ENCODE data around the gene ZFP30.

Gene ZFP30

DNA sequence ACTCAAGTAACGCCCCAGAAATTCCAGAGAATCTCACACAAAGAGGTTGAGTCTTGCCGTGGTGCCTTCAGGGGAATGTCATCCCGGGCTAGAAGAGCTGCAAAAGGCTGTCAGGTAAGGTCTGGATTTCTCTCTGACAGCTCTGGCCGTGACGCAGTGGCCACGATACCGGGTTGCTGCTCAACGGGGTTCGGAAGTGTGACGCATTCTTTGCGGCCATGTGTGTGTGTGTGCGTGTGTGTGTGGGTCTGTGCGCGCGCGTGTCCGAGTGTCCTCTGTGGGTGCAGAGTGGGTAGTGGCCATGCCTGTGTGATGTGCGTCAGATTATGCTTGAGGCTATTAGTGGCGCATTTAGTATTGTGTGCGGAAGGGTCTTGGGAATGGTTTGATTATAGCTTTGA lies 60.3 kb downstream of the ZFP30 start (continued):
- TF ChIP-seq, protein P1, sequence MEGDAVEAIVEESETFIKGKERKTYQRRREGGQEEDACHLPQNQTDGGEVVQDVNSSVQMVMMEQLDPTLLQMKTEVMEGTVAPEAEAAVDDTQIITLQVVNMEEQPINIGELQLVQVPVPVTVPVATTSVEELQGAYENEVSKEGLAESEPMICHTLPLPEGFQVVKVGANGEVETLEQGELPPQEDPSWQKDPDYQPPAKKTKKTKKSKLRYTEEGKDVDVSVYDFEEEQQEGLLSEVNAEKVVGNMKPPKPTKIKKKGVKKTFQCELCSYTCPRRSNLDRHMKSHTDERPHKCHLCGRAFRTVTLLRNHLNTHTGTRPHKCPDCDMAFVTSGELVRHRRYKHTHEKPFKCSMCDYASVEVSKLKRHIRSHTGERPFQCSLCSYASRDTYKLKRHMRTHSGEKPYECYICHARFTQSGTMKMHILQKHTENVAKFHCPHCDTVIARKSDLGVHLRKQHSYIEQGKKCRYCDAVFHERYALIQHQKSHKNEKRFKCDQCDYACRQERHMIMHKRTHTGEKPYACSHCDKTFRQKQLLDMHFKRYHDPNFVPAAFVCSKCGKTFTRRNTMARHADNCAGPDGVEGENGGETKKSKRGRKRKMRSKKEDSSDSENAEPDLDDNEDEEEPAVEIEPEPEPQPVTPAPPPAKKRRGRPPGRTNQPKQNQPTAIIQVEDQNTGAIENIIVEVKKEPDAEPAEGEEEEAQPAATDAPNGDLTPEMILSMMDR (tag by site-specific recombination; IDR thresholded peaks at IDR 0.05) = peak; percentile 35; the same call in 1 of the 2 replicates
- peak; percentile 63; the same call in 1 of the 2 replicates for TF ChIP-seq YY1 (tag by site-specific recombination; IDR thresholded peaks at IDR 0.05)
- TF ChIP-seq ZNF610 (tag by site-specific recombination; IDR thresholded peaks at IDR 0.05; ENCODE audit: borderline replicate concordance) = peak; percentile 69; the same call in 1 of the 2 replicates
- TF ChIP-seq ZNF776 (tag by site-specific recombination; IDR thresholded peaks at IDR 0.05; ENCODE audit: borderline replicate concordance) = no peak
- TF ChIP-seq, protein P2, sequence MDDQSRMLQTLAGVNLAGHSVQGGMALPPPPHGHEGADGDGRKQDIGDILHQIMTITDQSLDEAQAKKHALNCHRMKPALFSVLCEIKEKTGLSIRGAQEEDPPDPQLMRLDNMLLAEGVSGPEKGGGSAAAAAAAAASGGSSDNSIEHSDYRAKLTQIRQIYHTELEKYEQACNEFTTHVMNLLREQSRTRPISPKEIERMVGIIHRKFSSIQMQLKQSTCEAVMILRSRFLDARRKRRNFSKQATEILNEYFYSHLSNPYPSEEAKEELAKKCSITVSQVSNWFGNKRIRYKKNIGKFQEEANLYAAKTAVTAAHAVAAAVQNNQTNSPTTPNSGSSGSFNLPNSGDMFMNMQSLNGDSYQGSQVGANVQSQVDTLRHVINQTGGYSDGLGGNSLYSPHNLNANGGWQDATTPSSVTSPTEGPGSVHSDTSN (CRISPR knock-in tag; IDR thresholded peaks at IDR 0.05) = no peak
- peak; percentile 97 for TF ChIP-seq BCL11A (tag by site-specific recombination; IDR thresholded peaks at IDR 0.05; ENCODE audit: low read depth)
- no peak; the same call in 1 of the 2 replicates for TF ChIP-seq ZEB2 (tag by site-specific recombination; IDR thresholded peaks at IDR 0.05)
- no peak for TF ChIP-seq OSR2 (tag by site-specific recombination; IDR thresholded peaks at IDR 0.05)
- TF ChIP-seq, protein P3, sequence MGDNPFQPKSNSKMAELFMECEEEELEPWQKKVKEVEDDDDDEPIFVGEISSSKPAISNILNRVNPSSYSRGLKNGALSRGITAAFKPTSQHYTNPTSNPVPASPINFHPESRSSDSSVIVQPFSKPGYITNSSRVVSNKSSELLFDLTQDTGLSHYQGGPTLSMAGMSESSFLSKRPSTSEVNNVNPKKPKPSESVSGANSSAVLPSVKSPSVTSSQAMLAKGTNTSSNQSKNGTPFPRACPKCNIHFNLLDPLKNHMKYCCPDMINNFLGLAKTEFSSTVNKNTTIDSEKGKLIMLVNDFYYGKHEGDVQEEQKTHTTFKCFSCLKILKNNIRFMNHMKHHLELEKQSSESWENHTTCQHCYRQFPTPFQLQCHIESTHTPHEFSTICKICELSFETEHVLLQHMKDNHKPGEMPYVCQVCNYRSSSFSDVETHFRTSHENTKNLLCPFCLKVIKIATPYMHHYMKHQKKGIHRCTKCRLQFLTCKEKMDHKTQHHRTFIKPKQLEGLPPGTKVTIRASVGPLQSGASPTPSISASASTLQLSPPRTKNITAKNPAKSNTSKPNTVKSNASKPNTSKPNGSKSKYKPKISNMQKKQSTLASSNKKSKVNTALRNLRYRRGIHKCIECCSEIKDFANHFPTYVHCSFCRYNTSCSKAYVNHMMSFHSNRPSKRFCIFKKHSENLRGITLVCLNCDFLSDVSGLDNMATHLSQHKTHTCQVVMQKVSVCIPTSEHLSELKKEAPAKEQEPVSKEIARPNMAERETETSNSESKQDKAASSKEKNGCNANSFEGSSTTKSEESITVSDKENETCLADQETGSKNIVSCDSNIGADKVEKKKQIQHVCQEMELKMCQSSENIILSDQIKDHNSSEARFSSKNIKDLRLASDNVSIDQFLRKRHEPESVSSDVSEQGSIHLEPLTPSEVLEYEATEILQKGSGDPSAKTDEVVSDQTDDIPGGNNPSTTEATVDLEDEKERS (tag by site-specific recombination; IDR thresholded peaks at IDR 0.05) = peak; percentile 97
- no peak; the same call in 1 of the 2 replicates for TF ChIP-seq ZNF660 (tag by site-specific recombination; IDR thresholded peaks at IDR 0.05)
- TF ChIP-seq, protein P4, sequence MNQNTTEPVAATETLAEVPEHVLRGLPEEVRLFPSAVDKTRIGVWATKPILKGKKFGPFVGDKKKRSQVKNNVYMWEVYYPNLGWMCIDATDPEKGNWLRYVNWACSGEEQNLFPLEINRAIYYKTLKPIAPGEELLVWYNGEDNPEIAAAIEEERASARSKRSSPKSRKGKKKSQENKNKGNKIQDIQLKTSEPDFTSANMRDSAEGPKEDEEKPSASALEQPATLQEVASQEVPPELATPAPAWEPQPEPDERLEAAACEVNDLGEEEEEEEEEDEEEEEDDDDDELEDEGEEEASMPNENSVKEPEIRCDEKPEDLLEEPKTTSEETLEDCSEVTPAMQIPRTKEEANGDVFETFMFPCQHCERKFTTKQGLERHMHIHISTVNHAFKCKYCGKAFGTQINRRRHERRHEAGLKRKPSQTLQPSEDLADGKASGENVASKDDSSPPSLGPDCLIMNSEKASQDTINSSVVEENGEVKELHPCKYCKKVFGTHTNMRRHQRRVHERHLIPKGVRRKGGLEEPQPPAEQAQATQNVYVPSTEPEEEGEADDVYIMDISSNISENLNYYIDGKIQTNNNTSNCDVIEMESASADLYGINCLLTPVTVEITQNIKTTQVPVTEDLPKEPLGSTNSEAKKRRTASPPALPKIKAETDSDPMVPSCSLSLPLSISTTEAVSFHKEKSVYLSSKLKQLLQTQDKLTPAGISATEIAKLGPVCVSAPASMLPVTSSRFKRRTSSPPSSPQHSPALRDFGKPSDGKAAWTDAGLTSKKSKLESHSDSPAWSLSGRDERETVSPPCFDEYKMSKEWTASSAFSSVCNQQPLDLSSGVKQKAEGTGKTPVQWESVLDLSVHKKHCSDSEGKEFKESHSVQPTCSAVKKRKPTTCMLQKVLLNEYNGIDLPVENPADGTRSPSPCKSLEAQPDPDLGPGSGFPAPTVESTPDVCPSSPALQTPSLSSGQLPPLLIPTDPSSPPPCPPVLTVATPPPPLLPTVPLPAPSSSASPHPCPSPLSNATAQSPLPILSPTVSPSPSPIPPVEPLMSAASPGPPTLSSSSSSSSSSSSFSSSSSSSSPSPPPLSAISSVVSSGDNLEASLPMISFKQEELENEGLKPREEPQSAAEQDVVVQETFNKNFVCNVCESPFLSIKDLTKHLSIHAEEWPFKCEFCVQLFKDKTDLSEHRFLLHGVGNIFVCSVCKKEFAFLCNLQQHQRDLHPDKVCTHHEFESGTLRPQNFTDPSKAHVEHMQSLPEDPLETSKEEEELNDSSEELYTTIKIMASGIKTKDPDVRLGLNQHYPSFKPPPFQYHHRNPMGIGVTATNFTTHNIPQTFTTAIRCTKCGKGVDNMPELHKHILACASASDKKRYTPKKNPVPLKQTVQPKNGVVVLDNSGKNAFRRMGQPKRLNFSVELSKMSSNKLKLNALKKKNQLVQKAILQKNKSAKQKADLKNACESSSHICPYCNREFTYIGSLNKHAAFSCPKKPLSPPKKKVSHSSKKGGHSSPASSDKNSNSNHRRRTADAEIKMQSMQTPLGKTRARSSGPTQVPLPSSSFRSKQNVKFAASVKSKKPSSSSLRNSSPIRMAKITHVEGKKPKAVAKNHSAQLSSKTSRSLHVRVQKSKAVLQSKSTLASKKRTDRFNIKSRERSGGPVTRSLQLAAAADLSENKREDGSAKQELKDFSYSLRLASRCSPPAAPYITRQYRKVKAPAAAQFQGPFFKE (tag by site-specific recombination; IDR thresholded peaks at IDR 0.05; ENCODE audit: borderline replicate concordance) = 0 out of 2 replicates have a peak, but pooled peaks have one; percentile 76
- TF ChIP-seq, protein P5, sequence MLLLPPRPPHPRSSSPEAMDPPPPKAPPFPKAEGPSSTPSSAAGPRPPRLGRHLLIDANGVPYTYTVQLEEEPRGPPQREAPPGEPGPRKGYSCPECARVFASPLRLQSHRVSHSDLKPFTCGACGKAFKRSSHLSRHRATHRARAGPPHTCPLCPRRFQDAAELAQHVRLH (tag by site-specific recombination; IDR thresholded peaks at IDR 0.05) = peak; percentile 94
- TF ChIP-seq, protein P6, sequence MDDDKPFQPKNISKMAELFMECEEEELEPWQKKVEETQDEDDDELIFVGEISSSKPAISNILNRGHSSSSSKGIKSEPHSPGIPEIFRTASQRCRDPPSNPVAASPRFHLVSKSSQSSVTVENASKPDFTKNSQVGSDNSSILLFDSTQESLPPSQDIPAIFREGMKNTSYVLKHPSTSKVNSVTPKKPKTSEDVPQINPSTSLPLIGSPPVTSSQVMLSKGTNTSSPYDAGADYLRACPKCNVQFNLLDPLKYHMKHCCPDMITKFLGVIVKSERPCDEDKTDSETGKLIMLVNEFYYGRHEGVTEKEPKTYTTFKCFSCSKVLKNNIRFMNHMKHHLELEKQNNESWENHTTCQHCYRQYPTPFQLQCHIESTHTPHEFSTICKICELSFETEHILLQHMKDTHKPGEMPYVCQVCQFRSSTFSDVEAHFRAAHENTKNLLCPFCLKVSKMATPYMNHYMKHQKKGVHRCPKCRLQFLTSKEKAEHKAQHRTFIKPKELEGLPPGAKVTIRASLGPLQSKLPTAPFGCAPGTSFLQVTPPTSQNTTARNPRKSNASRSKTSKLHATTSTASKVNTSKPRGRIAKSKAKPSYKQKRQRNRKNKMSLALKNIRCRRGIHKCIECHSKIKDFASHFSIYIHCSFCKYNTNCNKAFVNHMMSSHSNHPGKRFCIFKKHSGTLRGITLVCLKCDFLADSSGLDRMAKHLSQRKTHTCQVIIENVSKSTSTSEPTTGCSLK (tag by site-specific recombination; IDR thresholded peaks at IDR 0.05) = 0 out of 2 replicates have a peak, but pooled peaks have one; percentile 81
- no peak for TF ChIP-seq ZNF560 (tag by site-specific recombination; IDR thresholded peaks at IDR 0.05; ENCODE audit: borderline replicate concordance)
- TF ChIP-seq SP3 (tag by site-specific recombination; IDR thresholded peaks at IDR 0.05) = no peak
- TF ChIP-seq, protein P7, sequence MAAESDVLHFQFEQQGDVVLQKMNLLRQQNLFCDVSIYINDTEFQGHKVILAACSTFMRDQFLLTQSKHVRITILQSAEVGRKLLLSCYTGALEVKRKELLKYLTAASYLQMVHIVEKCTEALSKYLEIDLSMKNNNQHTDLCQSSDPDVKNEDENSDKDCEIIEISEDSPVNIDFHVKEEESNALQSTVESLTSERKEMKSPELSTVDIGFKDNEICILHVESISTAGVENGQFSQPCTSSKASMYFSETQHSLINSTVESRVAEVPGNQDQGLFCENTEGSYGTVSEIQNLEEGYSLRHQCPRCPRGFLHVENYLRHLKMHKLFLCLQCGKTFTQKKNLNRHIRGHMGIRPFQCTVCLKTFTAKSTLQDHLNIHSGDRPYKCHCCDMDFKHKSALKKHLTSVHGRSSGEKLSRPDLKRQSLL (tag by site-specific recombination; IDR thresholded peaks at IDR 0.05) = no peak; the same call in 1 of the 2 replicates
- no peak for TF ChIP-seq ZNF354C (tag by site-specific recombination; IDR thresholded peaks at IDR 0.05; ENCODE audit: borderline replicate concordance, low read depth)
- no peak for TF ChIP-seq KLF7 (tag by site-specific recombination; IDR thresholded peaks at IDR 0.05; ENCODE audit: borderline replicate concordance)
- TF ChIP-seq ZNF248 (tag by site-specific recombination; IDR thresholded peaks at IDR 0.05) = no peak
- TF ChIP-seq ZNF626 (tag by site-specific recombination; IDR thresholded peaks at IDR 0.05) = no peak
- TF ChIP-seq ZNF623 (tag by site-specific recombination; IDR thresholded peaks at IDR 0.05) = peak; percentile 29; the same call in 1 of the 2 replicates
- TF ChIP-seq, protein P8, sequence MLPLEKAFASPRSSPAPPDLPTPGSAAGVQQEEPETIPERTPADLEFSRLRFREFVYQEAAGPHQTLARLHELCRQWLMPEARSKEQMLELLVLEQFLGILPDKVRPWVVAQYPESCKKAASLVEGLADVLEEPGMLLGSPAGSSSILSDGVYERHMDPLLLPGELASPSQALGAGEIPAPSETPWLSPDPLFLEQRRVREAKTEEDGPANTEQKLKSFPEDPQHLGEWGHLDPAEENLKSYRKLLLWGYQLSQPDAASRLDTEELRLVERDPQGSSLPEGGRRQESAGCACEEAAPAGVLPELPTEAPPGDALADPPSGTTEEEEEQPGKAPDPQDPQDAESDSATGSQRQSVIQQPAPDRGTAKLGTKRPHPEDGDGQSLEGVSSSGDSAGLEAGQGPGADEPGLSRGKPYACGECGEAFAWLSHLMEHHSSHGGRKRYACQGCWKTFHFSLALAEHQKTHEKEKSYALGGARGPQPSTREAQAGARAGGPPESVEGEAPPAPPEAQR (tag by site-specific recombination; IDR thresholded peaks at IDR 0.05) = peak; percentile 47; the same call in 1 of the 2 replicates

All from HEK293 (cell line).